ENCODE results near the gene SH3RF1.

Gene SH3RF1

DNA sequence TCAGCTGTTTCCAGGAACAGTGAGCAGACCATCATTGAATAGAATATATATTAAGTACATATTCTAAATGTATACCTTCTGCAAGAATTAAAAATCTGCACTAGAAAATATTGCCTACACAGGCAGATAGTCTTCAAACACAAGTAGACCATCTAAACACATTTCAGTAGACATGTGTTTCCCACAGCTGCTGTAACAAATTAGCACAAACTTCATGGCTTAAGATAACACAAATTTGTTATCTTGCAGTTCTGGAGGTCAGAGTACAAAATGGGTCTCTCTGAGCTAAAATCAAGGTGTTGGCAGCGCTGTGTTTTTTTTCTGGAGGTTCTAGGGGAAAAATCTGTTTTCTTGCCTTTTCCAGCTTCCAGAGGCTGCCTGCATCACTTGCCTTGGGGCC, 42.7 kb downstream of the SH3RF1 start:
- Histone ChIP-seq H3K27ac (no peak overlapping the region), H3K27me3 (replicated peaks) (no peaks in the 10 kb centered on the region), H3K4me3 (ENCODE audit: low read depth, low read length) (no peak overlapping the region), H3K36me3 (replicated peaks) (peaks cover 4% of the 10 kb centered on the region)
- TF ChIP-seq, protein P1, sequence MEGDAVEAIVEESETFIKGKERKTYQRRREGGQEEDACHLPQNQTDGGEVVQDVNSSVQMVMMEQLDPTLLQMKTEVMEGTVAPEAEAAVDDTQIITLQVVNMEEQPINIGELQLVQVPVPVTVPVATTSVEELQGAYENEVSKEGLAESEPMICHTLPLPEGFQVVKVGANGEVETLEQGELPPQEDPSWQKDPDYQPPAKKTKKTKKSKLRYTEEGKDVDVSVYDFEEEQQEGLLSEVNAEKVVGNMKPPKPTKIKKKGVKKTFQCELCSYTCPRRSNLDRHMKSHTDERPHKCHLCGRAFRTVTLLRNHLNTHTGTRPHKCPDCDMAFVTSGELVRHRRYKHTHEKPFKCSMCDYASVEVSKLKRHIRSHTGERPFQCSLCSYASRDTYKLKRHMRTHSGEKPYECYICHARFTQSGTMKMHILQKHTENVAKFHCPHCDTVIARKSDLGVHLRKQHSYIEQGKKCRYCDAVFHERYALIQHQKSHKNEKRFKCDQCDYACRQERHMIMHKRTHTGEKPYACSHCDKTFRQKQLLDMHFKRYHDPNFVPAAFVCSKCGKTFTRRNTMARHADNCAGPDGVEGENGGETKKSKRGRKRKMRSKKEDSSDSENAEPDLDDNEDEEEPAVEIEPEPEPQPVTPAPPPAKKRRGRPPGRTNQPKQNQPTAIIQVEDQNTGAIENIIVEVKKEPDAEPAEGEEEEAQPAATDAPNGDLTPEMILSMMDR (IDR thresholded peaks at IDR 0.05; ENCODE audit: low read depth, low read length, missing control alignments), result no peak
- DNase-seq, result no peak
- in situ Hi-C loops (cut with HindIII; ENCODE audit: low pct_ligation_motif_present, low sequenced_read_pairs), result no loop called here

DNA sequence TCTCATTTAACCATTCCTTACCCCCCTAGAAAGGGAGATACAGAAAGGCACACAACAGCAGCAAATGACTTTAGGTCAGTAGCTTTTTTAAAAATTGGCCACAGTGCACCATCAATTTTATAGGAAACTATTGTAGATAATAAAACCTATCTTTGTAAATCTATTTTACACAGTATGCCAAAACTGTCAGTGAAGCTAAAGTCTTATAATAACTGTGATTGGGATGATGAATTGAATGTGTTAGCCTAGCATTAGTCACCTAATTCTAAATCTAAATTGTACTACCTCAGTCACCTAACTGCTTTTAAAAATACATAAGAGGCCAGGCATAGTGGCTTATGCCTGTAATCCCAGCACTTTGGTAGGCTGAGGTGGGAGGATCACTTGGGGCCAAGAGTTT, 44.2 kb downstream of the SH3RF1 start:
- no peaks in the 10 kb centered on the region for H3K27me3 ChIP-seq (replicated peaks)
- peaks cover 4% of the 10 kb centered on the region for H3K36me3 ChIP-seq (replicated peaks)
- in situ Hi-C loops (cut with HindIII; ENCODE audit: low pct_ligation_motif_present, low sequenced_read_pairs), result no loop called here
- H3K4me3 ChIP-seq (ENCODE audit: low read depth, low read length), result no peak overlapping the region
- peak overlapping the region; percentile 90 for H3K27ac ChIP-seq
- DNase-seq, result no peak
- TF ChIP-seq, protein P1 (IDR thresholded peaks at IDR 0.05; ENCODE audit: low read depth, low read length, missing control alignments), result no peak

DNA sequence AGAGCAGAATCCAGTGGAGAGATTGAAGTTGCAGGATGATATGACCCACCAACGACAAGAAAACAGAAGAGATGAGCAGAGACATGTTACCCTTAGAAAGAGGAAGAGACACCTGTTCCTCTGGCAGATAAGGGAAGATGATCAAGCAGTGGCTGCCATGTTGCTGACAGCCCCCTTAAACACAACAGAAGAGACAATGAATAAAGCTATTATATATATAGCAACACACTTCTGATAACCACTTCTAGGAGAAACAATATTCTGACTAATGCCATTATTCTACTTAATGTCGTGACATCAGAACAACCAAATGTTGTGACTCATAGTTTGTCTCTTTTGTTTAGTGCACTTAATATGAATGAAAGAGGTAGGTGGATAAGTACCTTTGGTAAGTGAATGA, 44.9 kb downstream of the SH3RF1 start:
- Histone ChIP-seq H3K27ac (peak overlapping the region; percentile 90), H3K4me3 (ENCODE audit: low read depth, low read length) (no peak overlapping the region)

DNA sequence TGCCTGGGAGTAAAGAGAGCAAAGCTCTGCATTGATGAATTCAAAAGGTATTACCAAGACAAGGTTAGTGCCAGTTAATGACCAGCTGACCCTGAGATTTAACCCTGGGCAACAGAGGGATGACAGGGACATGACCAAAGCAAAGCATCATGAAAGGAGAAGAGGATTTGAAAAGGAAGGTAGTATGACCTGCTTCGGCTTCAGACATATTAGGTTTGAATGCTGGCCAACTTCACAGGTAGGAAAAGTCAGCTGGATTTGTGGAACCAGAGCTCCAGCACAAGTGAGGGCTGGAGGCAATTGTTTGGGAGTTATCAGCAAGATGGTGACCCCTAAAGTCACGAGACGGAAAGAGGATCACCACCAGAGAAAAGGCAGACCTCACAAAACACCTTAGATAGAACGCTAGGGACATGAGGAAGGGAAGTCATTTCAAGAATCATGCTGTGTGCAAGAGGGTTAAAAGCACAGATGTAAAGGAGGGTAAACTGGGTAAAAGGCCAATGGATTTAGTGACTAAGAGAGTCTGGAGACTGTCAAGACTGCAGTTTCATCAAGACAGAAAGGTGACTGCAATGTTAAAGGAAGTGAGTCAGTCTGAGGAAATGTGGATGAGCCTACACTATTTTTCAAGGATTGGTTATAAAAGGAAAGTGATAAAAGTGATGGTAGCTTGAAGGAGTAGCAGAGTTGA, 45.6 kb downstream of the SH3RF1 start:
- in situ Hi-C loops (cut with HindIII; ENCODE audit: low pct_ligation_motif_present, low sequenced_read_pairs), result no loop called here

More for the DNA sequence above, 44.9 kb downstream of the SH3RF1 start:
- TF ChIP-seq, protein P1 (IDR thresholded peaks at IDR 0.05; ENCODE audit: low read depth, low read length, missing control alignments), result no peak
- in situ Hi-C loops (cut with HindIII; ENCODE audit: low pct_ligation_motif_present, low sequenced_read_pairs), result no loop called here
- Histone ChIP-seq H3K36me3 (replicated peaks) (peaks cover 4% of the 10 kb centered on the region), H3K27me3 (replicated peaks) (no peaks in the 10 kb centered on the region)
- DNase-seq, result no peak

DNA sequence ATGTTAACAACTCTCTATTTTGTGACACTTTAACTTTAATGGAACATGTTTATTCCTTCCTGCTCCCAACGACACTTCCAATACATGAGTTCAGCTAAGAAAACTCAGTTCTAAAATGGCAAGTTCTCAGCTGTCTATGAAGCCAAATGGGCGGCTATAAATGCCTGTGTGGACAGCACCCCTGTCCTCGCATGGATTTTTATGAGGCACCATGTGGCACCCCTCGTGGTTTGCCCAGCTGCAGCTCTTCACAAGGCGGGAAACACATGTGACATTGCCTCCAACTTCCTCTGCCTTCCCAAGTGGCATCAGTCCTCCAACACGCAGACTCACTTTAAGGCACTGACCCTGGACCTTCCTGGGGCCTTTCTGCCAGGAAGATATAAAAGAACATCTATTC, 48.0 kb downstream of the SH3RF1 start:
- TF ChIP-seq, protein P1 (IDR thresholded peaks at IDR 0.05; ENCODE audit: low read depth, low read length, missing control alignments), result no peak
- H3K4me3 ChIP-seq (ENCODE audit: low read depth, low read length), result no peak overlapping the region

More for the DNA sequence above, 45.6 kb downstream of the SH3RF1 start:
- peak overlapping the region; percentile 90 for H3K27ac ChIP-seq
- peaks cover 4% of the 10 kb centered on the region for H3K36me3 ChIP-seq (replicated peaks)
- H3K4me3 ChIP-seq (ENCODE audit: low read depth, low read length), result no peak overlapping the region
- TF ChIP-seq, protein P1 (IDR thresholded peaks at IDR 0.05; ENCODE audit: low read depth, low read length, missing control alignments), result no peak
- DNase-seq, result peak; percentile 79
- no peaks in the 10 kb centered on the region for H3K27me3 ChIP-seq (replicated peaks)

DNA sequence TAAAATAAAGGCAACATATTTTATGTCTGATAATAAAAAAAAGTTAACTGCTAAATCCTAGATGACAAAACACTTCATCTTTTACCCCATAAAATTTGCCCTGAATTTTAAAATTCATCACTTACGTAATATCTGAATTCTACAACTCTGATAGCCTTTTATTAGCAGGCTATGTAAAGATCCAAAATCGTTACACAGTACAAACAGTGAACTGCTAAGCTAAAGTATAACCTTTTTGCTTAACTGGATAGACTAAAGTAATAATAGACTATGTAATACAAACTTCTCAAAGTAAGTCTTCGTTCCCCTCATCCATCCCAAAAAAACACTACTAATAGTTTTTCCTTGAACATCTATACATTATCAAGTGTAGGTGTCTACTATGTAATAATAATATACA, 49.1 kb downstream of the SH3RF1 start:
- in situ Hi-C loops (cut with HindIII; ENCODE audit: low pct_ligation_motif_present, low sequenced_read_pairs), result no loop called here

More for the DNA sequence above, 48.0 kb downstream of the SH3RF1 start:
- in situ Hi-C loops (cut with HindIII; ENCODE audit: low pct_ligation_motif_present, low sequenced_read_pairs), result no loop called here
- peaks cover 4% of the 10 kb centered on the region for H3K36me3 ChIP-seq (replicated peaks)
- H3K27me3 ChIP-seq (replicated peaks), result no peaks in the 10 kb centered on the region
- DNase-seq, result no peak
- no peak overlapping the region for H3K27ac ChIP-seq

More for the DNA sequence above, 49.1 kb downstream of the SH3RF1 start:
- no peak overlapping the region for H3K4me3 ChIP-seq (ENCODE audit: low read depth, low read length)
- no peaks in the 10 kb centered on the region for H3K27me3 ChIP-seq (replicated peaks)
- TF ChIP-seq, protein P1 (IDR thresholded peaks at IDR 0.05; ENCODE audit: low read depth, low read length, missing control alignments), result no peak
- no peak for DNase-seq
- no peak overlapping the region for H3K27ac ChIP-seq
- peaks cover 2% of the 10 kb centered on the region for H3K36me3 ChIP-seq (replicated peaks)

Data from brain microvascular endothelial cell (primary cell).